Erythroblast (primary cell): ENCODE measurements around the gene DHCR7.

Source experiments
- GATA1 ChIP-seq: IDR thresholded peaks from 2 replicates; pipeline ENCODE4 v1.6.1; 2011; ENCODE audit warnings: low read depth, mild to moderate bottlenecking, control low read depth, low read length, moderate library complexity
- POLR2A ChIP-seq: IDR thresholded peaks from 2 replicates; pipeline ENCODE4 v1.6.1; 2011; ENCODE audit warnings: mild to moderate bottlenecking, low read length

- TF ChIP-seq POLR2A (no peak), GATA1 (no peak)
Observed at GRCh38 chr11:71426413-71426812, 21.8 kb downstream of the DHCR7 start.
